HepG2 (cell line): ENCODE results near the gene TSPAN9. TPM values are rescaled to one million over a fixed set of nuclear protein-coding genes. Genes with fewer than 3 reads are reported as not detected.

Source experiments
- ARHGAP35 ChIP-seq: sonication (generic); formaldehyde crosslinking; IDR thresholded peaks from 2 replicates; pipeline ENCODE4 v1.9.0; 2022; ENCODE audit warnings: mild to moderate bottlenecking, inconsistent platforms, moderate library complexity, missing genetic modification reagents, borderline replicate concordance
- BCL3 ChIP-seq: sonication (generic); formaldehyde crosslinking; IDR thresholded peaks from 2 replicates; pipeline ENCODE4 v1.5.1; 2020; ENCODE audit warnings: mild to moderate bottlenecking, missing genetic modification reagents, moderate library complexity
- CBX1 ChIP-seq: IDR thresholded peaks from one replicate; pipeline ENCODE4 v1.6.1; 2016; ENCODE audit warnings: antibody characterized with exemption, low read depth
- CREB1 ChIP-seq, 2 experiments: fragments of 450-650 bp in 1 of 2; IDR thresholded peaks; 2 replicates each; pipeline ENCODE4 v1.6.1; 2016 to 2017; ENCODE audit warnings: control low read depth in 1 of 2, mild to moderate bottlenecking in 1 of 2, missing compliant biosample characterization in 1 of 2, missing genetic modification characterization in 1 of 2
- DPF2 ChIP-seq: sonication (generic); formaldehyde crosslinking; IDR thresholded peaks from 2 replicates; pipeline ENCODE4 v1.4.0; 2020; ENCODE audit warnings: mild to moderate bottlenecking, low read depth, missing genetic modification reagents, borderline replicate concordance
- FOXO1 ChIP-seq: sonication (generic); formaldehyde crosslinking; IDR thresholded peaks from 2 replicates; pipeline ENCODE4 v1.4.0; 2020; ENCODE audit warnings: missing genetic modification reagents
- HDAC1 ChIP-seq: sonication (generic); formaldehyde crosslinking; IDR thresholded peaks from 2 replicates; pipeline ENCODE4 v1.5.1; 2020; ENCODE audit warnings: mild to moderate bottlenecking, missing genetic modification reagents
- HNF4A ChIP-seq: sonication (generic); formaldehyde crosslinking; IDR thresholded peaks from 2 replicates; pipeline ENCODE4 v1.4.0; 2020; ENCODE audit warnings: missing genetic modification reagents
- HOXA3 ChIP-seq: sonication (generic); formaldehyde crosslinking; IDR thresholded peaks from 2 replicates; pipeline ENCODE4 v1.5.0; 2020; ENCODE audit warnings: missing genetic modification reagents
- IKZF5 ChIP-seq: IDR thresholded peaks from 2 replicates; pipeline ENCODE4 v1.6.1; 2018; ENCODE audit warnings: missing genetic modification reagents, mild to moderate bottlenecking, missing compliant biosample characterization
- KDM2A ChIP-seq: sonication (generic); formaldehyde crosslinking; IDR thresholded peaks from 2 replicates; pipeline ENCODE4 v1.4.0; 2020; ENCODE audit warnings: low read depth, missing genetic modification reagents, borderline replicate concordance
- KDM6A ChIP-seq: IDR thresholded peaks from 2 replicates; pipeline ENCODE4 v1.6.1; 2016; ENCODE audit warnings: low read depth
- MAFG ChIP-seq: sonication (generic); formaldehyde crosslinking; IDR thresholded peaks from 2 replicates; pipeline ENCODE4 v1.5.1; 2020; ENCODE audit warnings: mild to moderate bottlenecking, missing genetic modification reagents
- MIER2 ChIP-seq: IDR thresholded peaks from 2 replicates; pipeline ENCODE4 v1.6.1; 2016; ENCODE audit warnings: missing biosample characterization, missing genetic modification reagents
- NKX3-1 ChIP-seq: sonication (generic); formaldehyde crosslinking; IDR thresholded peaks from 2 replicates; pipeline ENCODE4 v1.5.0; 2020; ENCODE audit warnings: missing genetic modification reagents
- PHB2 ChIP-seq: fragments of 450-650 bp; IDR thresholded peaks from 2 replicates; pipeline ENCODE4 v1.6.1; 2018; ENCODE audit not compliant: partially characterized antibody
- POLR2AphosphoS5 ChIP-seq: IDR thresholded peaks from 2 replicates; pipeline ENCODE4 v1.6.1; 2012; ENCODE audit warnings: low read depth, low read length
- RBAK ChIP-seq: sonication (generic); formaldehyde crosslinking; IDR thresholded peaks from 2 replicates; pipeline ENCODE4 v1.5.1; 2020; ENCODE audit warnings: mild to moderate bottlenecking, missing genetic modification reagents
- RBFOX2 ChIP-seq: fragments of 200-400 bp; formaldehyde crosslinking; IDR thresholded peaks from 2 replicates; pipeline ENCODE4 v1.6.1; 2017; ENCODE audit warnings: low read depth, mild to moderate bottlenecking, low read length
- SSRP1 ChIP-seq: IDR thresholded peaks from 2 replicates; pipeline ENCODE4 v1.6.1; 2016; ENCODE audit warnings: control low read depth
- TARDBP ChIP-seq: sonication (generic); formaldehyde crosslinking; IDR thresholded peaks from 2 replicates; pipeline ENCODE4 v1.8.0; 2022; ENCODE audit warnings: mild to moderate bottlenecking, missing genetic modification reagents
- TEAD3 ChIP-seq: optimal IDR thresholded peaks from 2 replicates; pipeline ENCODE3; 2016; ENCODE audit warnings: borderline replicate concordance
- ZBTB38 ChIP-seq: sonication (generic); formaldehyde crosslinking; IDR thresholded peaks from 2 replicates; pipeline ENCODE4 v1.5.1; 2020; ENCODE audit warnings: mild to moderate bottlenecking, missing genetic modification reagents
- ZEB1 ChIP-seq: IDR thresholded peaks from 2 replicates; pipeline ENCODE4 v1.6.1; 2012; ENCODE audit warnings: mild to moderate bottlenecking, low read depth, inconsistent platforms; ENCODE audit not compliant: insufficient replicate concordance
- ZMYM3 ChIP-seq: sonication (generic); formaldehyde crosslinking; IDR thresholded peaks from 2 replicates; pipeline ENCODE4 v1.5.1; 2020; ENCODE audit warnings: mild to moderate bottlenecking, missing genetic modification reagents
- ZNF10 ChIP-seq: sonication (generic); formaldehyde crosslinking; IDR thresholded peaks from 2 replicates; pipeline ENCODE4 v1.4.0; 2020; ENCODE audit warnings: mild to moderate bottlenecking, low read depth, missing genetic modification reagents, borderline replicate concordance
- ZNF331 ChIP-seq: sonication (generic); formaldehyde crosslinking; IDR thresholded peaks from 2 replicates; pipeline ENCODE4 v1.4.0; 2020; ENCODE audit warnings: missing genetic modification reagents
- ZNF350 ChIP-seq: sonication (generic); formaldehyde crosslinking; IDR thresholded peaks from 2 replicates; pipeline ENCODE4 v1.4.0; 2020; ENCODE audit warnings: mild to moderate bottlenecking, low read depth, missing genetic modification reagents, borderline replicate concordance
- ZNF747 ChIP-seq: sonication (generic); formaldehyde crosslinking; IDR thresholded peaks from 2 replicates; pipeline ENCODE4 v1.8.1; 2023; ENCODE audit warnings: missing genetic modification reagents, mild to moderate bottlenecking, borderline replicate concordance
- ZNF788 ChIP-seq: sonication (generic); formaldehyde crosslinking; IDR thresholded peaks from 2 replicates; pipeline ENCODE4 v1.5.0; 2020; ENCODE audit warnings: mild to moderate bottlenecking, missing genetic modification reagents, borderline replicate concordance
- ZZZ3 ChIP-seq: sonication (generic); formaldehyde crosslinking; IDR thresholded peaks from 2 replicates; pipeline ENCODE4 v1.4.0; 2020; ENCODE audit warnings: missing genetic modification reagents, mild to moderate bottlenecking, borderline replicate concordance
- polyA plus RNA-seq, 8 experiments: library from polyadenylated mRNA; depleted of rRNA in 3 of 8; stranded (reverse) in 7 of 8; unstranded in 1 of 8; fragments of >200 nt; fragmentation: Illumina TruSeq in 4 of 8; extraction: Trizol in 4 of 8; gene quantifications; 2 replicates each; pipeline versions ENCODE4 v1.2.1 to v1.2.3, GENCODE V29; 2011 to 2016; ENCODE audit warnings: low read depth in 4 of 8, missing spikeins in 1 of 8, mixed read lengths in 1 of 8; ENCODE audit not compliant: insufficient read depth in 1 of 8
- total RNA-seq, 5 experiments: library from RNA; depleted of rRNA; stranded (reverse); fragments of >200 nt; fragmentation: Illumina TruSeq; extraction: Trizol; gene quantifications; 2 replicates each; pipeline ENCODE4 v1.2.3, GENCODE V29; 2016; ENCODE audit warnings: low read depth in 1 of 5

The TSPAN9 gene
- total and polyA plus RNA-seq, 2 of the 13 experiments (the other 11 are each of a cell fraction or from before 2014, with no cell fraction given): 18.1 to 42.3 TPM

DNA sequence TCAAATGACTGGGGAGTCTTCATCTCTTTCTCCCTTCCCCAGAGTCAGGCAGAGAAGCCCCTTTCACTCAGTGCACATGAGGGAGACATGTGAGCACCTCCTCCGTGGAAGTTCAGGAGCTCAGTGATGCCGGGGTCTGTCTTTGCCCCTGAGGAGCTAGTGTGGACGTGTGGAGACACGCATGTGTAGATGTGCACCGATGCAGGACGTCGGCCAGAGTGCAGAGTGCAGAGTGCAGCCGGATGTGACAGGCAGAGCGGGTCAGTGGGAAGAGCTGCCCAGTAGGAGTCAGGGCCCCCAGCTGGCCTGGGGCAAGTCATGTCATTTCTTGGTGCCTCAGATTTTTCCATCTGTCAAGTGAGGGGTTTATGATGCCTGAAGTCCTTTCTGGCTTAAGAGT lies 20.7 kb downstream of the TSPAN9 start (continued):
- TF ChIP-seq TARDBP (CRISPR knock-in tag): peak; percentile 67; the same call in 1 of the 2 replicates
- TF ChIP-seq ZZZ3 (CRISPR knock-in tag): peak; percentile 82; the same call in 1 of the 2 replicates
- TF ChIP-seq SSRP1: peak; percentile 63; the same call in 1 of the 2 replicates
- peak; percentile 46; the same call in 1 of the 2 replicates for TF ChIP-seq FOXO1 (CRISPR knock-in tag)
- peak; percentile 45; the same call in 1 of the 2 replicates for TF ChIP-seq CREB1 (IDR thresholded peaks at IDR 0.05)
- no peak for TF ChIP-seq CREB1 (CRISPR knock-in tag; IDR thresholded peaks at IDR 0.05)
- peak; percentile 81; the same call in 1 of the 2 replicates for TF ChIP-seq ZNF747 (CRISPR knock-in tag)
- TF ChIP-seq HDAC1 (CRISPR knock-in tag): peak; percentile 87
- TF ChIP-seq PHB2: no peak
- no peak for TF ChIP-seq RBAK
- TF ChIP-seq MIER2 (CRISPR knock-in tag): no peak
- TF ChIP-seq CBX1: peak; percentile 80
- TF ChIP-seq ZEB1: no peak
- TF ChIP-seq RBFOX2: 0 out of 2 replicates have a peak, but pooled peaks have one; percentile 26
- peak; percentile 82 for TF ChIP-seq HOXA3 (CRISPR knock-in tag)
- TF ChIP-seq ZMYM3 (CRISPR knock-in tag): peak; percentile 75; the same call in 1 of the 2 replicates
- TF ChIP-seq HNF4A: peak; percentile 97
- TF ChIP-seq ZNF10 (CRISPR knock-in tag): no peak
- TF ChIP-seq TEAD3 (CRISPR knock-in tag): peak; percentile 28
- TF ChIP-seq IKZF5 (CRISPR knock-in tag): peak; percentile 91
- TF ChIP-seq ARHGAP35 (CRISPR knock-in tag): 0 out of 2 replicates have a peak, but pooled peaks have one; percentile 44
- no peak for TF ChIP-seq MAFG (CRISPR knock-in tag)
- peak; percentile 40; the same call in 1 of the 2 replicates for TF ChIP-seq KDM2A (CRISPR knock-in tag)
- TF ChIP-seq POLR2AphosphoS5: peak; percentile 80
- TF ChIP-seq ZNF331: 0 out of 2 replicates have a peak, but pooled peaks have one; percentile 28
- peak; percentile 56 for TF ChIP-seq KDM6A (CRISPR knock-in tag)
- TF ChIP-seq ZNF350 (CRISPR knock-in tag): peak; percentile 56; the same call in 1 of the 2 replicates
- TF ChIP-seq NKX3-1 (CRISPR knock-in tag): no peak
- peak; percentile 69 for TF ChIP-seq ZBTB38
- peak; percentile 87 for TF ChIP-seq DPF2
- peak; percentile 63; the same call in 1 of the 2 replicates for TF ChIP-seq ZNF788 (CRISPR knock-in tag)
- TF ChIP-seq BCL3: no peak
